ENCODE results near the gene CRIP2. TPM values are rescaled to one million over a fixed set of nuclear protein-coding genes. Genes with fewer than 3 reads are reported as not detected.

The CRIP2 gene
- polyA plus RNA-seq, 1 experiment = 28.2 TPM

DNA sequence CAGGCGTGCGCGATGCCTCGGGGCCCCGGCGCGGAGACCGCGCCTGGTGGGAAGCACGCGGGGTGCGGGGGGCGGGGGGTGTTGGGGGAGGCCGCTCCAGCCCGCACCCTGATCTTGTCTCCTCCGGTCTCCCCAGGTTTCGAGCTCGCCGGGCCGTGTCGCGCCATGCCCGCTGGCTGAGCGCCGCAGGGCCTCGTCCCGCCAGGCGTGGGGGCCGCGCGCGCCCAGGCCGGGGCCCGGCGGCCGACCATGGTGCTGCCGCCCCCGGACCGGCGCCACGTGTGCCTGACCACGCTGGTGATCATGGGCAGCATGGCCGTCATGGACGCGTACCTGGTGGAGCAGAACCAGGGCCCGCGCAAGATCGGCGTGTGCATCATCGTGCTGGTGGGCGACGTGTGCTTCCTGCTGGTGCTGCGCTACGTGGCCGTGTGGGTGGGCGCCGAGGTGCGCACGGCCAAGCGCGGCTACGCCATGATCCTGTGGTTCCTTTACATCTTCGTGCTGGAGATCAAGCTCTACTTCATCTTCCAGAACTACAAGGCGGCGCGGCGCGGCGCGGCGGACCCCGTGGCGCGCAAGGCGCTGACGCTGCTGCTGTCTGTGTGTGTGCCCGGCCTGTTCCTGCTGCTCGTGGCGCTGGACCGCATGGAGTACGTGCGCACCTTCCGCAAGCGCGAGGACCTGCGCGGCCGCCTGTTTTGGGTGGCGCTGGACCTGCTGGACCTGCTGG, 54.1 kb downstream of the CRIP2 start:
- ChIA-PET POLR2A (interaction anchor here (0.6 kb wide), 1 partner anchor 48 kb away, joined by 4 read pairs; no protein-coding TSS in a partner anchor), CTCF (interaction anchor here (0.5 to 2.1 kb wide), 25 partner anchors 8 to 1153 kb away, joined by 3 to 13 read pairs (median 4); no protein-coding TSS in a partner anchor)

DNA sequence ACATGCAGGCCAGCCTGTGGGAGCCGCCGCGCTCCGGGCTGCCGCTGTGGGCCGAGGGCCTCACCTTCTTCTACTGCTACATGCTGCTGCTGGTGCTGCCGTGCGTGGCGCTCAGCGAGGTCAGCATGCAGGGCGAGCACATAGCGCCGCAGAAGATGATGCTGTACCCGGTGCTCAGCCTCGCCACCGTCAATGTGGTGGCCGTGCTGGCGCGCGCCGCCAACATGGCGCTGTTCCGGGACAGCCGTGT, 54.6 kb downstream of the CRIP2 start:
- no peak overlapping the region for H3K4me3 ChIP-seq (ENCODE audit: low read depth, low read length)
- no peak overlapping the region for H3K27ac ChIP-seq (ENCODE audit: low read depth, low read length)
- TF ChIP-seq, protein P1, sequence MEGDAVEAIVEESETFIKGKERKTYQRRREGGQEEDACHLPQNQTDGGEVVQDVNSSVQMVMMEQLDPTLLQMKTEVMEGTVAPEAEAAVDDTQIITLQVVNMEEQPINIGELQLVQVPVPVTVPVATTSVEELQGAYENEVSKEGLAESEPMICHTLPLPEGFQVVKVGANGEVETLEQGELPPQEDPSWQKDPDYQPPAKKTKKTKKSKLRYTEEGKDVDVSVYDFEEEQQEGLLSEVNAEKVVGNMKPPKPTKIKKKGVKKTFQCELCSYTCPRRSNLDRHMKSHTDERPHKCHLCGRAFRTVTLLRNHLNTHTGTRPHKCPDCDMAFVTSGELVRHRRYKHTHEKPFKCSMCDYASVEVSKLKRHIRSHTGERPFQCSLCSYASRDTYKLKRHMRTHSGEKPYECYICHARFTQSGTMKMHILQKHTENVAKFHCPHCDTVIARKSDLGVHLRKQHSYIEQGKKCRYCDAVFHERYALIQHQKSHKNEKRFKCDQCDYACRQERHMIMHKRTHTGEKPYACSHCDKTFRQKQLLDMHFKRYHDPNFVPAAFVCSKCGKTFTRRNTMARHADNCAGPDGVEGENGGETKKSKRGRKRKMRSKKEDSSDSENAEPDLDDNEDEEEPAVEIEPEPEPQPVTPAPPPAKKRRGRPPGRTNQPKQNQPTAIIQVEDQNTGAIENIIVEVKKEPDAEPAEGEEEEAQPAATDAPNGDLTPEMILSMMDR (IDR thresholded peaks at IDR 0.05; ENCODE audit: low read depth, low read length) = no peak
- ChIA-PET CTCF (interaction anchor here (0.9 to 2.1 kb wide), 8 partner anchors 8 to 83 kb away, joined by 3 to 13 read pairs (median 8); no protein-coding TSS in a partner anchor), POLR2A (no interaction called here)
- no peak for DNase-seq (ENCODE audit: low read depth, low spot score)
- H3K9me3 ChIP-seq (ENCODE audit: control insufficient read depth, insufficient read depth, low read length) = peaks cover 3% of the 10 kb centered on the region; the same call in 1 of the 2 replicates
- H3K27me3 ChIP-seq (ENCODE audit: control insufficient read depth, insufficient read depth, low read length) = peaks cover 13% of the 10 kb centered on the region

More for the DNA sequence above, 54.1 kb downstream of the CRIP2 start:
- no peak for DNase-seq (ENCODE audit: low read depth, low spot score)
- no peak overlapping the region for H3K27ac ChIP-seq (ENCODE audit: low read depth, low read length)
- peaks cover 9% of the 10 kb centered on the region for H3K27me3 ChIP-seq (ENCODE audit: control insufficient read depth, insufficient read depth, low read length)
- TF ChIP-seq, protein P1 (IDR thresholded peaks at IDR 0.05; ENCODE audit: low read depth, low read length) = no peak
- 0 out of 2 replicates have a peak overlapping the region, but pooled peaks have one; percentile 17 for H3K4me3 ChIP-seq (ENCODE audit: low read depth, low read length)
- H3K9me3 ChIP-seq (ENCODE audit: control insufficient read depth, insufficient read depth, low read length) = peaks cover 3% of the 10 kb centered on the region; the same call in 1 of the 2 replicates

Other genes with a start within 250 kb of the CRIP2 start
- gene BTBD6, start 226.3 kb upstream of the CRIP2 start, polyA plus RNA-seq (2011; rRNA removed) = 27.3 and 32.0 TPM in 2 replicates
- gene BRF1, start 173.8 kb upstream of the CRIP2 start, polyA plus RNA-seq (2011; rRNA removed) = 6.3 and 8.1 TPM in 2 replicates
- gene PACS2, start 160.1 kb upstream of the CRIP2 start, polyA plus RNA-seq (2011; rRNA removed) = 13.0 and 16.1 TPM in 2 replicates
- gene TEX22, start 76.3 kb upstream of the CRIP2 start, polyA plus RNA-seq (2011; rRNA removed) = 0.05 and 0.14 TPM in 2 replicates
- 36.0 and 48.0 TPM in 2 replicates for gene MTA1, start 55.0 kb upstream of the CRIP2 start, polyA plus RNA-seq (2011; rRNA removed)
- 0.74 and 0.86 TPM in 2 replicates for gene CRIP1, start 12.1 kb downstream of the CRIP2 start, polyA plus RNA-seq (2011; rRNA removed)
- gene TEDC1, start 16.4 kb downstream of the CRIP2 start, polyA plus RNA-seq (2011; rRNA removed) = 1.7 and 1.9 TPM in 2 replicates
- gene TMEM121, start 51.8 kb downstream of the CRIP2 start, polyA plus RNA-seq (2011; rRNA removed) = 1.5 and 2.0 TPM in 2 replicates